ENCODE data around the gene WASF3.

Gene WASF3

GRCh38 chr13:26529441-26529840 is 28.0 kb upstream of the WASF3 start:
- no peaks in the 10 kb centered on the region for H3K9me3 ChIP-seq (ENCODE audit: control insufficient read depth, insufficient read depth, low read length)
- H3K4me3 ChIP-seq (ENCODE audit: low read length), result no peak overlapping the region
- H3K4me2 ChIP-seq (ENCODE audit: low read length), result no peak overlapping the region
- H3K27me3 ChIP-seq (ENCODE audit: control insufficient read depth, low read length), result peaks cover 2% of the 10 kb centered on the region; the same call in 1 of the 2 replicates
- no peak for TF ChIP-seq EZH2phosphoT487 (IDR thresholded peaks at IDR 0.05; ENCODE audit: borderline replicate concordance, low read length)
- TF ChIP-seq, protein P1, sequence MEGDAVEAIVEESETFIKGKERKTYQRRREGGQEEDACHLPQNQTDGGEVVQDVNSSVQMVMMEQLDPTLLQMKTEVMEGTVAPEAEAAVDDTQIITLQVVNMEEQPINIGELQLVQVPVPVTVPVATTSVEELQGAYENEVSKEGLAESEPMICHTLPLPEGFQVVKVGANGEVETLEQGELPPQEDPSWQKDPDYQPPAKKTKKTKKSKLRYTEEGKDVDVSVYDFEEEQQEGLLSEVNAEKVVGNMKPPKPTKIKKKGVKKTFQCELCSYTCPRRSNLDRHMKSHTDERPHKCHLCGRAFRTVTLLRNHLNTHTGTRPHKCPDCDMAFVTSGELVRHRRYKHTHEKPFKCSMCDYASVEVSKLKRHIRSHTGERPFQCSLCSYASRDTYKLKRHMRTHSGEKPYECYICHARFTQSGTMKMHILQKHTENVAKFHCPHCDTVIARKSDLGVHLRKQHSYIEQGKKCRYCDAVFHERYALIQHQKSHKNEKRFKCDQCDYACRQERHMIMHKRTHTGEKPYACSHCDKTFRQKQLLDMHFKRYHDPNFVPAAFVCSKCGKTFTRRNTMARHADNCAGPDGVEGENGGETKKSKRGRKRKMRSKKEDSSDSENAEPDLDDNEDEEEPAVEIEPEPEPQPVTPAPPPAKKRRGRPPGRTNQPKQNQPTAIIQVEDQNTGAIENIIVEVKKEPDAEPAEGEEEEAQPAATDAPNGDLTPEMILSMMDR (IDR thresholded peaks at IDR 0.05; ENCODE audit: low read depth, low read length, poor library complexity, severe bottlenecking), result no peak
- H3K4me1 ChIP-seq (ENCODE audit: control insufficient read depth, low read length), result no peaks in the 10 kb centered on the region
- no peaks in the 10 kb centered on the region for H3K79me2 ChIP-seq (ENCODE audit: control insufficient read depth, low read length)
- no peaks in the 10 kb centered on the region for H3K9me2 ChIP-seq (replicated peaks; ENCODE audit: control insufficient read depth, low read length)
- no peaks in the 10 kb centered on the region for H3F3A ChIP-seq (ENCODE audit: control insufficient read depth, insufficient read depth)
- H3K27ac ChIP-seq (ENCODE audit: low read depth, low read length), result no peak overlapping the region
- no peaks in the 10 kb centered on the region for H3K36me3 ChIP-seq (ENCODE audit: control insufficient read depth, low read length)
- no peaks in the 10 kb centered on the region for H4K20me1 ChIP-seq (ENCODE audit: control insufficient read depth, insufficient read depth, low read depth, low read length)

GRCh38 chr13:26531742-26532141 is 25.7 kb upstream of the WASF3 start:
- no peak for TF ChIP-seq EZH2phosphoT487 (IDR thresholded peaks at IDR 0.05; ENCODE audit: borderline replicate concordance, low read length)
- TF ChIP-seq, protein P1 (IDR thresholded peaks at IDR 0.05; ENCODE audit: low read depth, low read length, poor library complexity, severe bottlenecking), result no peak
- H3K36me3 ChIP-seq (ENCODE audit: control insufficient read depth, low read length), result no peaks in the 10 kb centered on the region
- H3K79me2 ChIP-seq (ENCODE audit: control insufficient read depth, low read length), result no peaks in the 10 kb centered on the region
- no peaks in the 10 kb centered on the region for H4K20me1 ChIP-seq (ENCODE audit: control insufficient read depth, insufficient read depth, low read depth, low read length)
- H3F3A ChIP-seq (ENCODE audit: control insufficient read depth, insufficient read depth), result no peaks in the 10 kb centered on the region
- no peak overlapping the region for H3K4me3 ChIP-seq (ENCODE audit: low read length)
- H3K4me2 ChIP-seq (ENCODE audit: low read length), result no peak overlapping the region
- H3K27me3 ChIP-seq (ENCODE audit: control insufficient read depth, low read length), result peaks cover 2% of the 10 kb centered on the region; the same call in 1 of the 2 replicates
- no peaks in the 10 kb centered on the region for H3K4me1 ChIP-seq (ENCODE audit: control insufficient read depth, low read length)
- no peaks in the 10 kb centered on the region for H3K9me3 ChIP-seq (ENCODE audit: control insufficient read depth, insufficient read depth, low read length)
- H3K9me2 ChIP-seq (replicated peaks; ENCODE audit: control insufficient read depth, low read length), result no peaks in the 10 kb centered on the region
- H3K27ac ChIP-seq (ENCODE audit: low read depth, low read length), result no peak overlapping the region

GRCh38 chr13:26534036-26534726 is 23.3 kb upstream of the WASF3 start:
- Histone ChIP-seq H3K9me3 (ENCODE audit: control insufficient read depth, insufficient read depth, low read length) (no peaks in the 10 kb centered on the region), H3K36me3 (ENCODE audit: control insufficient read depth, low read length) (no peaks in the 10 kb centered on the region), H3K79me2 (ENCODE audit: control insufficient read depth, low read length) (no peaks in the 10 kb centered on the region), H3K4me3 (ENCODE audit: low read length) (no peak overlapping the region), H3F3A (ENCODE audit: control insufficient read depth, insufficient read depth) (no peaks in the 10 kb centered on the region), H3K9me2 (replicated peaks; ENCODE audit: control insufficient read depth, low read length) (no peaks in the 10 kb centered on the region), H4K20me1 (ENCODE audit: control insufficient read depth, insufficient read depth, low read depth, low read length) (no peaks in the 10 kb centered on the region), H3K4me2 (ENCODE audit: low read length) (no peak overlapping the region), H3K27me3 (ENCODE audit: control insufficient read depth, low read length) (peaks cover 2% of the 10 kb centered on the region; the same call in 1 of the 2 replicates), H3K27ac (ENCODE audit: low read depth, low read length) (no peak overlapping the region), H3K4me1 (ENCODE audit: control insufficient read depth, low read length) (no peaks in the 10 kb centered on the region)
- TF ChIP-seq, protein P1 (IDR thresholded peaks at IDR 0.05; ENCODE audit: low read depth, low read length, poor library complexity, severe bottlenecking), result no peak
- no peak for TF ChIP-seq EZH2phosphoT487 (IDR thresholded peaks at IDR 0.05; ENCODE audit: borderline replicate concordance, low read length)
